Activated CD4-positive, CD25-positive, alpha-beta regulatory T cell (primary cell): ENCODE results near the gene MLIP.
"Not testable (repeated sequence)": the region's sequence is repeated elsewhere in the genome, so short reads cannot be mapped to it uniquely, and the experiment has no call there.

Source experiments
- DNase-seq, 4 experiments: peaks; one replicate each; lab custom pipeline; 2025; lab: John Stamatoyannopoulos, UW

Gene MLIP

DNA sequence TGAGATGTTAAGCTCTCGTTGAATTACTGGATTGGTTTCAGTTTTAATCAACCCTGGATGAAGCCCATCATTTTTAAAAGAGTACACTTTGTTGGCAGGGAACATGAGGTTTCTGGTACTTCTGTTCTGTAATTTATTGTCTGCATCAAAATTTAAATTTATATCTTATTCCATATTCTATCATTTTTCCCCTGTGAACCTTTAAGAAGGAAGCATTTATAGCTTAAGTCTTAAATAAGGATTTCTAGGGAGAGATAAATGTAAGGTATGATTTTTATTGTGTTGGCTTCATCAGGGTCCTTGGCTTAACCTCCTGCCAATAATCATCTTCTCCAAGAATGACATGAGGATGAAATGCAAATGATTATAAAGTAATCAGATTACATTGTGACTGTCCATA is 40.6 kb downstream of the MLIP start:
- DNase-seq: no peak

DNA sequence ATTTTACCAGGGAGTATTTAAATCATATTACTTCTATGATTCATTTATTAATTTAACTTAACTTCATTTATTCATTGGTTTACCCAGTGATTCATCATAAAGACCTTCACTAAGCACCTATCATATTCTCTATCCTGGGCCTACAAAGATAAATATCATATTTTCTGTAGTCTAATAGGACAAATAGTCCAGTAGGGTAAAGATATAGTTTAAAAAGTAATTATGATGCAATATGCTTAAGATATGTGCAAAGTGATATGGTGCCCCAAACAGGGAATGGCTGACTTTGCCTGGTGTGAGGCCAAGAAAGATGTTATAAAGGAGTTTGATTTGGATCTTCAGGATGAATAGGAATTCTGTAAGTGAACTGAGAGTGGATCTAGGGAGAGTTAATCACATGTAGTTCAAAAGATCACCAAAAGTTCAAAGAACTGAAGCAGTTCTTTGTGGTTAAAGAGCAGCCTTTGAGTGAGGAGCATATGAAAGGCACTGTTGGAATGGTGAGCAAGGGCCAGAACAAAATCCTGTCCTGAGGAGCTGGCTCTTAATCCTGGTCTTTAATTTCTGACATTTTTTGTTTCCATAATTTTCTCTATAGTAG is 45.5 kb downstream of the MLIP start:
- DNase-seq: no peak

DNA sequence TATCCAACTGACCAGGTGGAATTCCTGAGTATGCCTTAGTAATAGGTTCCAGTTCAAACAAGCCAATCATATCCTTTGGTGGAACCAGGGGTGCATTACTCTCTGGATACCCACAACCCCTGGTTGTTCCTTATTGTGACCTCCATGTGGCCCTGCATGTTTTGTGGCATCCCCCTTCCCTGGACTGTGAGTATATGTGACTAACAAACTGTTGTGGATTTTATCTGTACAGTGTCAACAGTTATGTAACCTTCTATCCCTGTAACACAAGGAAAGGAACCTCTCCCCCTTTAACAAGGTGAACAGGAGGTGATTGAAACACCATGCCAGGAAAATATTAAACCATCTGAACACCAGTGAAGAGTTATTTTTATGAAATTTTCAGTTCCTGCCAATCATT is 46.2 kb downstream of the MLIP start:
- DNase-seq: no peak

DNA sequence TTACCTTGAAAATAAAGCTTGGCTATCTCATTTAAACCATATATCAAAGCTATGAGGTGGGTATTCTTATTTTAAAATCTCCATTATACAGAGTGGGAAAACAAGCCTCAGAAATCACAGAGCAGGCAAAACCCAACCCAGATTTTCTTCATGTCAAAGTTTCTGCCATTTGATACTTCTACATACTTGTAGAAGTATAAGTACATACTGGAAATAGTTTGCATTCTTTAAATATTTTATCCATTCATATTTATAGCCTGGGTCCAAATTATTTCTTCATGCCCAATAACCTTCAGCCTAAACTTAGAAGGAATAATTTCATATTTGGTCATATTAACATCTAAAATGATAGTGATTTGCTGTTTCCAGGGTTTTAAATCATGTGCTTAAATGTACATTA is 61.8 kb downstream of the MLIP start:
- DNase-seq: no peak

DNA sequence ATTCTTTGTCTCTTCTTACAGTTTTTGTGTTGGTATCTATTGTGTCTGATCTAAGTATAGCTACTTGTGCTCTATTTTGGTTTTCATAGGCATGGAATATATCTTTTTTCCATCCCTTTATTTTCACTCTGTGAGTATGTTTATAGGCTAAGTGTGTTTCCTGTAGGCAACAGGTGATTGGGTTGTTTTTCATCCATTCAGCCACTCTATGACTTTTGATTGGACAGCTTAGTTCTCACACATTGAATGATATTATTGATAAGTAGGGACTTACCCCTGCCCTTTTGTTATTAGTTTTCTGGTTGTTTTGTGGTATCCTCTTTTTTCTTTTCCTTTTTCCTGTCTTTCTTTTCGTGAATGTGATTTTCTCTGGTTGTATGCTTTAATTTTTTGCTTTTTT is 67.9 kb downstream of the MLIP start:
- no peak for DNase-seq

DNA sequence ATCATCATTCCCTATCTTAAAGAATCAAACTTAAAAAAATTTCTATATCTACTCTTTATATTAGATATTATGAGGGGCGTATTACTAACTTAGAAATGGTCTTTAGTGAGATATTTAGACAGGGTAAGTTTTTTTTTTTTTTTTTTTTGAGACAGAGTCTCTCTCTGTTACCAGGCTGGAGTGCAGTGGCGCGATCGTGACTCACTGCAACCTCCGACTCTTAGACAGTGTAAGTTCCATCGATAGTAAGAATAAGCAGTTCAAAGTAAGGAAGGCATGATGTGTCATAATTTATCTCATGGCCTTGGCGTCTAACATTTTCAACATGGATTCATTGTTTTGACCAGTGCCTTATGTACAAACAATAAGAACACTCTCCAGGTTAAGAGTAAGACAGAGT is 72.4 kb downstream of the MLIP start:
- DNase-seq: no peak

DNA sequence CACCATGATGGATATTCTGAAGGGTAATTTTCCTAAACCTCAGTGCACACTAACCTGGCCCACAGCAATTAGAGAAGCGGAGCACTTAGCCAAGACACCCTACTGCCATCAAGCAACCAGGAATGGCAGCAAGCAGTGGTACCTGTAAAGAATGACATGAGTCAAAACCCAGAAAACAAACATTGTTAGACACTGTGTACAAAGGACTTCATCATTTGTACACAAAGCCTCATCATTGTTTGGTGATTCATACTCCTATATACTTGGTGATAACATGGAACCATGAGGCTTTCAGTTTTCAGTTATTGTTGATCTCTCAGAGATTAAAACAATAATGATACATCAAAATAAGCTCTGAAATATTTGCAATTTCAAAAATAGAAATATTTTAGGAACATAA is 74.6 kb downstream of the MLIP start:
- DNase-seq: no peak

DNA sequence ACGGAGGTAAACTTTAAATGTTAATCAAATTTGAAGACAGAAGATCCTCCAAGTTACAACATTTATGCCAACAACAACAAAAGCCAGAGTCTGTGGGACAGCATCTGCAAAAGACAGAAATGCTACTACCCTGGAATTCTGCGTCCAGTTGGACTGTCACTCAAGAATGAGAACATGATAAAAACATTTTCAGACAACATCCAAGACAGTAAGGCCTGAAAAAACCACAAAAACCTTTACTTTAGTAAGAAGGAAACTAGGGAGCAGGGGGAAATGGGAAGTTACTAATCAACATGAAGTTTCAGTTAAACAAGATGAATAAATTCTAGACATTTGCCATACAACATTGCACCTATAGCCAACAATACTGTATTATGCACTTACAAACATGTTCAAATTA is 77.6 kb downstream of the MLIP start:
- no peak for DNase-seq

DNA sequence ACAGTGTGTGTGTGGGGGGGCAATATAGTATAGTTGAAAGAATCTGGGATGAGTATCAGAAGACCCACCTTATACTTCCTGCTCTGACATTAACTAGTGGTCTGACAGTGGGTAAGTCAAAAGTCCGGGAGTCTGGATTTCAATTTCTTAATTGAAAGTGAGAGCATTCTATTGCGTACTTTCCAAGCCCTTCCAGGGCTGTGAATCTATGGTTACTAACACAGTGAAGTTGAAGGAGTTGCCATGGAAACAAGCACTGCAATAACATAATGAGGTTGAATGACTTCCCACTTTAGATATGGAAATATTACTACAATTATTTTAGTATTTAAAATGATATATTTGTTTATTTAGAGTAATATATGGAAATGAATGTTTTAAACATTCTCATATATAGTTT is 80.2 kb downstream of the MLIP start:
- no peak for DNase-seq

DNA sequence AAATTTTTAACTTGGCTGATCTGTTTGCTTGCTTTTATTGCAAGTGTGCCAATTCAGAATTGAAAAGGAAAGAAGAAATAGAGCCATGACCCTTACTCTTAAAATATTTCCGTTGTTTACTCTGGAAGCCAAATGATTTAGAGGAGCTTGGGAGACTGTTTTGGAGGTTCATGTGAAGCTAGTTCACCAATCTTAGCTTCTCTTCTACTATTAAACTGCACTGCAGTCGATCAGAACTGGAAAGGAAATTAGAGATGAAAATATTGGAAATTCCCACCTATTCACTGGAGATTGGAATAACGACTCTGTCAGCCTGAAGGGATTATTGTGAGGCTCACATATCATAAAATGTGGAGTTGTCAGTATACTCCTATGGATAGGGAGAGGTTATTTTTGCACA is 81.8 kb downstream of the MLIP start:
- DNase-seq: no peak

DNA sequence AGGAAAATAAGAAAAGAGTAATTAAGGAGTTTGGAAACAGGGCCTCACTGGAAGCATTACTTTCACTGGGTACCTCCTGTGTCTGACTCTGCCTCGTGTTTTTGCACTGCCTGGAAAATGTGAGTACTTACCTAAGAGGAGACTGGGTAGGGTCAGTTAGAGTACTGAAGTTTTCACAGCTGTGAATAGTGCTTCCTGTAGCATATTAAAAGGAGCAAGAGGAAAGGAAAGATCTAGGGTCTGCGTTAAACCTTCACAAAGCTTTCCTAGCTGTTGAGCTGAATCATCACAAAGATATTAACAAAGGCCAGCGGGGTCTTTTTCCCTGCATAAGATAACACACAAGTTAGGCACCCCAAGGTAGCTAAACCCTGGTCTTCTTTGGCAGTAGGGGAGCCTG is 82.3 kb downstream of the MLIP start:
- no peak for DNase-seq

DNA sequence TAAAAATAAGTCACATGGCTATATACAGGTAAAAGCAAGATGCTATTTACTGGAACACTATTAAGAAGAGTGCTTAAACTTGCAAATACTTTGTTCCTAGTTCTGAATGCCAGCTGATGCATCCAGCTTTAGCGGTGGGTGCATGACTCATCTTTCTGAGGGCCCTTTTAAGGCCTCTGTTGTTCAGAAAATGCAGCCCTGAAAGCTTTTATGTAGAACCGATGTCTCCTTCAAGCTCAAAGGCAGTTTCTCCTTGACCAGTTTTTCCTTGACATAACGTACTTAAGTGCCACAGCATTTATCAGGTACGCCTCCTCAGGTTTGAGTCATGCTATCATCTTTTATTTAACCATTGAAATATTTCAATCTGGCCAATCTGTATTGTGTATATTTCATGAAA is 82.8 kb downstream of the MLIP start:
- no peak for DNase-seq

DNA sequence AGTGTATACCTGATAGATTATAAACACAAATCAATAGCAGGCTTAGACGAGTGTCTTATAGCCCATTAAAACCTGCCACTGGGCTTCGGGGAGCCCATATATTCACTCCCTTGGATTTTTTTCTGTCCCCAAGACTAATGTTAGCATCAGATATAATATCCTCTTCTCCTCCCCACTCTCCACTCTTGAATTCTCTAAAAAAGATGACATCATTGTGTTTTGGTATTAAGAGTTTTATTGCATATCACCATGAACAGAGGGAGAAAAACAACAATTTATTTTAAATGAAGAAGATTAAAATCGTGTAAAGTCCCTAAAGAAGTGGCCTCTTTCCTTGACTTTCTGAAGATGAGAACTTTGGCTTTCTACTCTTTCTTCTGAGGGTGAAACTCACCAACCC is 84.4 kb downstream of the MLIP start:
- DNase-seq: no peak

DNA sequence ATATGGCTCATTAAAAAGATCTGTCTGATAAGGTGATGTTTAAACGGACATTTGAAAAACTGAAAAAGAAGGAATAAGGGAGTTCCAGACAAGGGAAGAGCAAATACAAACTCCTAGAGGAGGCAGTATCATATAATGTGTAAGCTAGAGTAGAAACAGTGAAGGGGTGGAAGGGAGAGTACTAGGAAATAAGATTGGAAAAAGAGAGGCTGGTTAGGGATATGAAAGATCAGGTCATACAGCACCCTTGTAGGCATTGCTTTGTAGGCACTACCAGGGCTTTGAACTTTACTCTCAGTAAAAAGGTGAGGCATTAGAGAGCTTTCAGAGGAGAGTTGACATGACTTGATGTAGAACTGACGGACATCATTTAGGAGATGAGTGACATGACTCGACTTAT is 85.7 kb downstream of the MLIP start:
- no peak for DNase-seq

DNA sequence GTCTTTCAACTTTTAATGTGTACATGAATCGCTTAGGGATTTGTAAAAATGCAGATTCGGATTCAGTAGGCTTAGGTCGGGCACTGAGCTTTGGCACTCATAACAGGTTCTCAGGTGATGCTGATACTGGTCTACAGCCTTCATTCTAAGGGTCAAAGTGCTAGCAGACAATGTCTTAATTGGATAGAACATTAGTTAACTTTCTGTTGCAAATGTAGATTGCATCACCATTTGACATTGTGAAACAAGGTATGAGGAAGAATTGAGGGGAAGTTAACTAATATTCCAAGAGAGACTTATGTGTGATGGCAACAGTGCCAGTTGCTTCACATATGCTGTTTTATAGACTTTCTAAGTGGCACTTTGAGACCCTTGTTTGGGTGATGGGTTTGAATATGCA is 86.9 kb downstream of the MLIP start:
- no peak for DNase-seq

DNA sequence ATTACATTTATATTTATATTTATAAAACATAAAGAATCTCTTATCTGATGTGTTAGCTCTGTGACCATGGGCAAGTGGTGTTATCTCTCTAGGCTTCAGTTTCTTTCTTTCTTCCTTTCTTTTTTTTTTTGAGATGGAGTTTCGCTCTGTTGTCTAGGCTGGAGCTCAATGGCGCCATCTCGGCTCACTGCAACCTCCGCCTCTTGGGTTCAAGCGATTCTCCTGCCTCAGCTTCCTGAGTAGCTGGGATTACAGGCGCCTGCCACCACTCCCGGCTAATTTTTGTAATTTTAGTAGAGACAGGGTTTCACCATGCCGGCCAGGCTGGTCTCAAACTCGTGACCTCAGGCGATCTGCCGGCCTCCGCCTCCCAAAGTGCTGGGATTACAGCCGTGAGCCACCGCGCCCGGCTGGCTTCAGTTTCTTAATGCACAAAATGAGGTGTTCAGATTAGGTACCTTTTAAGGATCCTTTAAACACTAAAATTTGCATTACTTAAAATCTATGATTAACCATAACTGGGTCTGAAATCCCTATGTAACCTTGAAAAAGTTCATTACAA is 92.3 kb downstream of the MLIP start:
- DNase-seq: not testable (repeated sequence)

DNA sequence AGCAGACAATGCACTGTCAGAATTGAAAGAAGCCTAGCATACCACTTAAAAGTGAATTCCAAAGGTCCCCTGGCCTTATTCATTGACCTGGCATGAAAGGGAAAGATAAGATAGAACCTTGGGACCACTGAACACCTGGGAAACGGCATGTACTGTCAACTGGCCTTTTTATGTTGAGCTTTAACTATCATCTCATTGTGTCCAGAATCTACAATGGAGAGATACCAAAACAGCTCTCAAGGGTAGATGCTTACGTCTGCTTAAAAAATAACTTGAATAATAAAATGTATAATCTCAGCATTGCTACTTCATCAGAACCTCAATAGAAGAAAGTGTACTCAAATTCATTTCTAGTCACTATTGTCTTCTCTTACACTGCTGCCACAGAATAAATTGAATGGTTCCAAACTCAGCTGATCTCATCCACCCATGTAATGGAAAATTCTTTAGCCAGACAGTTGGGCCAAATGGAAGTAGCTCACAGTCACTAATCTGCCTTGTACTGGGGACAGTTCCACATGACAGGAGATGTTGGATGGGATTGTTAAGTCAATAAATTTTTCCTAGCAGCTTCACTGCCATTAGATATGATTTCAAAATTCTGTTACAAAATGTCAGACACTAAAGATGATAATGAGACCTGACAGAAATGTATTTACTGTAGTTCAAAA is 93.8 kb downstream of the MLIP start:
- DNase-seq: no peak

DNA sequence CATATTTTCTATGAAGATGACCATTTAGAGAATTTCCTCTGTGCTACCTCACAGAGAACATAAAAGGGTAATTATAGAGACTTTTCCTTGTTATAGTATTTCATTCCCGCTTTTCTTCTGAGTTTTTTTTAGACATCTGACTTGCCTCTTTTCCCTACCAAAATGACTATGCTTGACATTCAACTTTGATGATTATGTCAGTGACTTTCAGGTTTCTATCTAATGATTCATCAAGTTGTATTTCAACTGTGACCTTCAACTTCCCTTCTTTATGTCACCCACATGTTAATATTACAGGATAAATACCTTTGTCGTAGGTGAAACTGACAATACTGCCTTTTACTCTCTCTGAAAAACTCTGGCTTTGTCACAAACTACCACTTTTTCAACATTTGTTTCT is 95.3 kb downstream of the MLIP start:
- DNase-seq: no peak

DNA sequence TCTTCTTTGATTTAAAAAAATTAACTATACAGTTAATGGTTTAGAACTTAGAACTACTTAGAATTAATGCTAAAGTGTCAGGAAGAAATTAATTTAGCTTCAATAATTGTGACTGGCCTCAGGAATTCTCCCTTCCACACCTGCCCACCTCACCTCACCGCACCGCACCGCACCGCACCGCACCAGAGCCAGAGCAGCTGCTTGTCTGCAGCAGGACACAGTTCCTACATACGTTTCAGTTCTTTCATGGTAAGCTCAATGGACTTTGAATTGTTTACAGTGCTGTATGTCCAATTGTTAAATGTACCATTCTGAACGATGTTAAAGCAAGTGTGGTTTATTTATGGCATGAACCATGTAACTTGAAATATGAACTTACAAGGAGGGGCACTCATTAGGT is 98.7 kb downstream of the MLIP start:
- DNase-seq: not testable (repeated sequence)

DNA sequence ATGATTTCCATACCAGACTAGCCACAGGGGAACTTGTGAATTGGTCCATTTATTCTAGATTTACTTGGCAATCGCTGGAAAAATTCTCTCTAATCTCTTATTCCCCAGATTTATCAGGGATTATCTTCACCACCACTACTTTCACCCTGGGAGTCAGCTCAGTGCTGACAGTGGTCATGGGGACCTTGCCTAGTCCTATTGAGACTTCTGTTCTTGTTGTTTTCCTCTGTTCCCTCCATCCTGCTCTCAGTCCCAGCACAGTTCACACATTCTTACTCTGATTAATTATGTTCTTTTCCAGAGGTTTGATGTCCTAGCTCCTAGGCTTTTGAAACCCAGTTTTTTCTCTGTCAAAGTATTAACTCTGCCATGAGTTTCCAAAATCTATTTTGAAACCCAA is 103.0 kb downstream of the MLIP start:
- DNase-seq: no peak

DNA sequence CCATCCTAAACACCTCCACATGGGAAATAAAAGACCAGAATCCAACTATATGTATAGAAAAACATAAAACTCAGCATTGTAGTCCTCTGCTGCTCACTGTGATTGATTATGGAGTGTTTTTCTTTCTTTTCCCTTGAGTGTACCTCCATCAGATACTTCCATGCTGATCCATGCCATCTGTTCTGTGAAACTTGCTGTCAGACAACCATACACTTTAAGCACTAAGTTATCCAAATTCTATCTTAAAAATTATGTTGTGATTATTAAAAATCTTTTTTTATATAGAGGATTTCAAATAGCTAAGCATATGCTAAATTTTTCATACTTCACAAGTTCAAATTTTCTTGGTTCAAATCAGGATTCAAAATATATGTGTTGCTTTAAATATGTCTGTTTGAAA is 105.1 kb downstream of the MLIP start:
- no peak for DNase-seq

DNA sequence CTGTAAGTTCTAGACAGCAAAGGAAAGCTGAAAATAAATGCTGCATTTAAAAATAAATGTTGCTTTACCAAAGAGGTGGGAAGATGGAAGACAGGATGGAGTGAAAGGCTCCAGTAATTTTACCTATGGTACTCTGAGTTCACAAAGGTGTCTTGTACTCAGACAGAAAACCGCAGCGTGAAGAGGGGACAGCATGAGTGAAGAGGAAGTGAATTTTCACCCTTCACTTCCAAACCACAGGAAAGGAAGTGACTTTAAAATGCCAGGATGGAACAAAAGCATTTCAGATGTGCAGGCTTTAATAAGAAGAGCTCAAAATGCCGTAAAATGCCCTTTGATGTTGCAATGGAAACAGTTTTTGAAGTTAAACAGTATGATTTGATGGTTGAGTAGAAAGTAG is 105.8 kb downstream of the MLIP start:
- no peak for DNase-seq

DNA sequence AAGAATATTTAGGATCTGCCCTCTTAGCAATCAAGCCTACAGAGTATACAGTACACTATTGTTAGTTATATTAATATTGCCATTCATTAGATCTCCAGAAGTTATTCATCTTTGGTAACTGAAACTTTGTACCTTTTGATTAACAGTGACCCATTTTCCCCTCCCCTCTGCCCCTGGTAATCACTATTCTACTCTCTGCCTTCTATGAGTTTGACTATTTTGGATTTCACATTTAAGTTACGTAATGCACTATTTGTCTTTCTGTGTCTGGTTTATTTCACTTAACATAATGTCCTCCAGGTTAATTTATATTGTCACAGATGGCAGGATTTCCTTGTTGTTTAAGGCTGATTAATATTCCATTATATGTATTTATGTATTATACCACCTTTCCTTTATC is 111.0 kb downstream of the MLIP start:
- no peak for DNase-seq

DNA sequence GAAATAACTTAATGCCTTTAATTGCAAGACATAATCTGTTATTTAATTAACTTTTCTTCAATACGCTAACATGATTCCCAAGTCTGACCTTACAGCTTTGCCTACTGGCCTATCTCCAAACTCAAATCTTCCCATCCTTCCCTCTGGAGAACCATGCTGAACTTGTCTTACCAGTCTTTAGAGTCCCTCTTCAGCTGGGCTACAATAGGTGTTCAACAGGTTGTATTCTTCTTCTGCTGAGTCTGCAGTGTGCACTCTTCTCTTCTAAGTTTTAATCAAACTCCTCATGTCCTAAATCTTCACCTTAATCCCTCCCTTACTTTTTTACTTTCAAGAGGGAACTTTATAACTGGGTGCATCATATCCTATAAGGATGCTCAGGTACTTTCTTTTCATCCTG is 121.5 kb downstream of the MLIP start:
- no peak for DNase-seq
